Measurements from ENCODE around the gene PANK3.

PANK3 gene

DNA sequence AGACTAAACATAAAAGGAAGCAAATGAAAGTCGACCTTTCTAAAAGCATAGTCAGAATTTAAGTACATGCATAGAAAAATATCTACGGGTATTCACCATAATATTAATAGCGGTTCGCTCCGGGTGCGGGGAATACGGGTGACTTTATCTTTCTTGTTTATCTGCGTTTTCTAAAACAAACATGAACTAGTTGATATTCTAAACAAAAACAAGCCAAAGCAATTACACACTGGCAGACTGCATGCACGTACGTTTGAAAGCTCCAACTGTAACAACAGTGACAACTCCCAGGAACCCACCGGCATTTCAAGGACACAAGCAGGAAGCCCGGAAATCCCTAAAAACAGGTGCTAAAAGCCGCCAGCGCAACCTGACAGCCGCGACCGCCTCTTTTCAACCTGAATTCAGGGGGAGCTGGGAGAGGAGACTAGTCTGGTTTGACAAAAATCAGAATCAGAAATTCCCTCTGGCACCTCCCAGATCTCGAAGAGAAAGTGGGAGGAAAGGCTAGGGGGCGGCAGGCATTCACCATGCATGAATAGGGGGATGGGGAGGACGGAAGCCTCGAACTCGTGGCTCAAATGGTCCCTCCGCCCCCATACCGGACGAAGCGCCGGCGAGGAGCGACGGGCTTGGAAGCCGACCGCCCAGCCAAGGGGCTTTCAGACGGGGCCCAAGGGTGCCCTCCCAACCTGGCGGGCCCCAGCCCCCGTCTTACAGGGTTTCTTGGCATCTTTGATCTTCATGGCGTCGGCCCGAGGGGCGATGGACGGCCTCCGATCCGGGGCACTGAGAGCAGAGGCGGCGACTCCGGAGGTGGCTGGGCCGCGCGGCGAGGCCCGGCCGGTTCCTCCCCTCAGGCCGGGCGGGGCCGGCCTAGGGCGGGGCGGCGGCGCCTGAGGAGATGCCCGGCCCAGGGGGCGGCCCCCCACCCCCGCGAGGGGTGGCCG, at the start of gene PANK3:
PANK3 (minus strand) TSS at position 831 of the 950 bp plus-strand sequence; CDS start at position 746, 85 bp downstream.
- DNase-seq = peak; percentile 80
- in situ Hi-C loops (cut with MboI; ENCODE audit: low pct_unique_long_range_greater_than_20kb, low sequenced_read_pairs) = no loop called here

DNA sequence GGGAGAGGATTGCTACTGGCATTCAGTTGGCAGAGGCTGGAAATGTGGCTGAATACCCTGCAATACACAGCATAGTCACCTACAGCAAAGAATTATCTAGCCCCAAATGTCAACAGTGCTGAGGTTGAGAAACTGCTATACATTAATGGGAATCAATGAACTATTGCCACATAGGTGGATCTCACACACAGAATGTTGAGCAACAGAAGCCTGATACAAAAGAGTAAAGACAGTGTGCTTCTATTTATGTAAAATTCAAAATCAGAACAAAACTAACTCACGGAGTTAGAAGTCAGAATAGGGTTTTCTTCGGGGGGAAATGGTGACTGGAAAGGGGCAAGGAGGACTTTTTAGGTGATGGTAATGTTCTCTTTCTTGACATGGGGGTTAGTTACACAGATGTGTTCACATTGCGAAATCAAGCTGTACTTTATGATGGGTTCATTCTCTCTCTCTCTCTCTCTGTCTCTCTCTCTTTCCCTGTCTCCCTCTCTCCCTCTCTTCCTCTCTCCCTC, 45.7 kb upstream of the PANK3 start:
- in situ Hi-C loops (cut with MboI; ENCODE audit: low pct_unique_long_range_greater_than_20kb, low sequenced_read_pairs) = no loop called here
- no peak for DNase-seq

DNA sequence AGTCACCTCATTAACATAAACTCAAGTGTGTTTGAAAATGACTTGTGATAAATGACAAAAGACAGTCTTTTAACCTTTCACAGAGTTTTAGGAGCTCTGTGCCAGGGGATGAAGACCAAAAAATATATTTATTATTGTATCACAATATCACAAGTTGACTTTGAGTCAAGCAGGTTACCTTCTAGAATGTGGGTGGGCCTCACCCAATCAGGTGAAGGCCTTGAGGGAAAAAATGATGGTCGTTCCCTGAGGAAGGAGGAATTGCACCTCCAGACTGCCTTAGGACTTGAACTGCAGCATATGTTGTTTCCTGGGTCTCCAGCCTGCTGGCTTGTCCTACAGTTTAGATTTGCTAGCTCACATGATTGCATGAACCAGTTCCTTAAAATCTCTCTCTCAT, 41.6 kb upstream of the PANK3 start:
- DNase-seq = no peak
- in situ Hi-C loops (cut with MboI; ENCODE audit: low pct_unique_long_range_greater_than_20kb, low sequenced_read_pairs) = no loop called here

DNA sequence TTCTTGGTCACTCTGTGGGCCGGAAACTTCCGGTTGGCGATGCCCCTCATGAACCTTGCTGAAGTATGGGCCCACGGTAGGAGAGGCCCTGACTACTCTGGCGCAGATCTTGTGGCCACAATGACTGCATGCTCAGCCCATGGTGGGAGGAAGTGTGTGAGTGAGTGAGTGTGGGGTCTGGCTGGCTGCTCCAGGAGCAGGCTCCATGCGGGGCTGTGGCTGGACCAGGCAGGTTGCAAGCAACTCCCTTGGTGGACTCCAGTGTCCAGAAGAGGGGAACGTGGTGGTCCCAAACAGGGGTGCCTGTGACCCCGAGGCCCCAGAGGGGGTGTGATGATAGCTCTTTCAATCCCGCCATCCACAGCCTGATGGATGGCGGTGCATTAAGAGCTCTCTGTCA, 35.5 kb upstream of the PANK3 start:
- in situ Hi-C loops (cut with MboI; ENCODE audit: low pct_unique_long_range_greater_than_20kb, low sequenced_read_pairs) = no loop called here
- DNase-seq = no peak

DNA sequence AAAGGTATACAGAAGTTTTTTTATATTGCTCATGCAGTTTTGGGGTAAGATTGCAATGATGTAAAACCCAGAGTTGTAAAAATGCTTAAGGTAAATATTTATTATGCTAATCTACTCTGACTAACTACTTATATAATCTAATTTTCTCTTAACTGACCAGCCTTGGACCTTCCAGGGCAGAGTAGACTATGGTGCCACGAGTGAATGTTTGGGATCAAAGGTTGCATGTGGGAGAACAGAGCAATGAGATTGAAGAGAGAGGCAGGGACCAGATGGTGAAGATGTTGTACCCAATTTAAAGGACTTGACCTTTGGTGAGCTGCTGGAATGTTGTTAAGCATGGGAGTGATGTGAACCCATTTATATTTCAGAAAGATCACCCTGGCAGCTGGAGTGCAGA, 34.8 kb upstream of the PANK3 start:
- in situ Hi-C loops (cut with MboI; ENCODE audit: low pct_unique_long_range_greater_than_20kb, low sequenced_read_pairs) = no loop called here

DNA sequence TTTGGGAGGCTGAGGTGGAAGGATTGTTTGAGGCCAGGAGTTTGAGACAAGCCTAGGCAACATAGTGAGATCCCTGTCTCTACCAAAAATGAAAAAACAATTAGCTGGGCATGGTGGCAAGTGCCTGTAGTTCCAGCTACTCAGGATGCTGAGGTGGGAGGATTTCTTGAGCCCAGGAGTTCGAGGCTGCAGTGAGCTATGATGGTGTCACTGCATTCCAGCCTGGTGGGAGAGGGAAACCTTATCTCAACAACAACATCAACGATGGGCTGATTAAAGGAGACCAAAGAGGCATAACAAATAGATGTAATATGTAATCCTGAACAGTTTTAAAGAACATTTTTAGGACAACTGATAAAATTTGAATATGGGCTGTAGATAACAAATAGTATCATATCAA, 34.2 kb upstream of the PANK3 start:
- in situ Hi-C loops (cut with MboI; ENCODE audit: low pct_unique_long_range_greater_than_20kb, low sequenced_read_pairs) = no loop called here
- DNase-seq = no peak

More for the DNA sequence above, 34.8 kb upstream of the PANK3 start:
- DNase-seq = no peak

DNA sequence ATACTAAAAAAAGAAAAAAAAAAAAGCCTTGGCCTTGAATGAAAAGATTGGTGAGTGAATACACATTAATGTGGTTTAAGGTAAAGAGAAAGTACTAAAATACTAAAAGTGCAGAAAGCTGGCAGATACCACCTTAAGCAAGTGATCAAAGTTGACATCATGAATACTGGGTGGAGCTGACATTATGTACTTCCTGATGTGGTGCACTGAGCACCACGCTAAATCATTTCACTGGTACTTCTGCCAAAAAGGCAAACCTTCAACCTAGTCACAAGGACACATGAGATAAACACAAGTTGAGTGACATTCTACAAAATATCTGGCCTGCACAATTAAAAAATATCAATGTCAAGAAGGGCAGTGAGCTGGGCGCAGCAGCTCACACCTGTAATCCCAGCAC, 33.8 kb upstream of the PANK3 start:
- no peak for DNase-seq
- in situ Hi-C loops (cut with MboI; ENCODE audit: low pct_unique_long_range_greater_than_20kb, low sequenced_read_pairs) = no loop called here

DNA sequence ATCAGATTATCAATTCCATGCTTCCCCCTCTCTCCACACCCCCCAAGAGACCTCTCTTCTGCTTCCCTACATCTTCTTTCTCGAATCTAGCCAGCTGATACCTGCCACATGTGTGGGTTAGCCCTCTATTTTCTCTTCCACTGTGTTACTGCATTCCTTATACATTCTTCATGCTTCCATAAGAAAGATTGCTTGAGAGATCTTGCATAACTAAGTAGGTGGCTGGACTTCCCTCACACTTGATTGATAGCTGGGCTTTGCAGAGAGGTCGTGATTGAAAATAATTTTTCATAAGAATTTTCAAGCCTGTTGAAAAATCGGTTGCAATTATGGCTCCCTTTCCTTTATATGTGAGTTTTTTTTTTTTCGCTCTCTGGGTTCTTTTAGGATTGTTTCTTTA, 33.0 kb upstream of the PANK3 start:
- no peak for DNase-seq
- in situ Hi-C loops (cut with MboI; ENCODE audit: low pct_unique_long_range_greater_than_20kb, low sequenced_read_pairs) = no loop called here

DNA sequence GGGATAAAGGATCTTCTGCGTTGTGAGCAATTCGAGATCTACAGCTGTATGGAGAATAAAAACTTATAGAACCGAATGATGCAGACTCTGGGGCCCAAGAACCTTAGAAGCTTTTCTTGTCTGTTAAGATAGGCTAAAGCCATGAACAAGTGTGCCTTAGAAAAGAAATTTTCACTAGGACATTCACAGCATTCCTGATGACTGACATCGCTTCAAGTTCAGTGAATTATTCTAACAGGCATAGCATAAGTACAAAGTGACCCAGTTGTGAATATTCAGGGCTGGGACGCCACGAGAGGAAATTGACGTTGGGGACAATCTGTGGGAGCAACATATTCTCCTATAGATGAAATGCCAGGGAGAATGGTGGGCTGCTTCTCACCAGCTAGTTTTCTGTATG, 32.0 kb upstream of the PANK3 start:
- no peak for DNase-seq
- in situ Hi-C loops (cut with MboI; ENCODE audit: low pct_unique_long_range_greater_than_20kb, low sequenced_read_pairs) = no loop called here

DNA sequence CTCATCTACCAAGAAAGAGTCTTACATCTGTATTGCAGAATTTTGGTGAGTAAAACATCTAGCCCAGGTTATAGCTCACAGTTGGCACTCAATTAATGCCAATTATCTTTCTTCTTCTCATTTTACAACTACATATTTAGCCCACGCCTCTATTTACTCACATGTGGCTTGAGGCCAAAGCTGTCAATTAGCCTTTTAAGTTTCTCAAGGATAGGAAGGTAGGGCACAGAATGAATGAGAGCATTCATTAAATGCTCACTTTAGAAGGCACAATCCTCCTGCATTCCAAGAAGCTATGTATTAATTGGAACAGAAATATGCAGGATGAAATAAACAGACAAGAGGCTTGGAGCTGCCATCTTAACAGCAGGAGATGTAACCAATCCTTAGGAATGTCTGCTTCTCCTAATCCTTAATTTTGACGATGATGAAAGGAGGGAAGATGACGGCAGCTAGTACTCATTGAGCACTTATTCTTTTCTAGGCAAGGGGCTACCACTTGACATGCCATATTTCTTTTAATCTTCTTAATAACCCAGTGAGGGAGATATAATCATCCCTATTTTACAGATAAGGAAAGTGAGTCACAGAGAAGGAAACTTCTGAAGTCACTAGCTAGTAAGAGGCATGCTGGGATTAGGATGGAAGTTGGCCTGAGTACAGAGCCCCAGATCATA, 30.8 kb upstream of the PANK3 start:
- in situ Hi-C loops (cut with MboI; ENCODE audit: low pct_unique_long_range_greater_than_20kb, low sequenced_read_pairs) = no loop called here
- DNase-seq = no peak

DNA sequence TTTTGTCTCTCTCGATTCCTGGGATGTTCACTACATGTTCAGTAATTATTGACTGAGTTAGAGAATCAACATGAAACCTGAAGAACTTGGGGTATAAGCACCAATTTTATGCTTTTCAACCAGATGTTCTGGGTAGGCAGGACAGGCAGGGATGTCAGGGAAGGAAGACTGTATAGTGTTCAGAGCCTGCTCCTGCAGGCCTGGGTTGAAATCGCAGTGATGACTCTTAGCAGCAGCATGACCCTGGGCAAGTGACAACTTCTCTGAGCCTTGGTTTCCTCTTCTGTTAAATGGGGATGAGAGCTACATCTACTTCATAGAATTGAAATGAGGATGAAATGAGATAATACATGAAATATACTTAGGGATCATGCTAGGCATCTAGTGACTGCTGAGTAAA, 29.7 kb upstream of the PANK3 start:
- no peak for DNase-seq
- in situ Hi-C loops (cut with MboI; ENCODE audit: low pct_unique_long_range_greater_than_20kb, low sequenced_read_pairs) = no loop called here

DNA sequence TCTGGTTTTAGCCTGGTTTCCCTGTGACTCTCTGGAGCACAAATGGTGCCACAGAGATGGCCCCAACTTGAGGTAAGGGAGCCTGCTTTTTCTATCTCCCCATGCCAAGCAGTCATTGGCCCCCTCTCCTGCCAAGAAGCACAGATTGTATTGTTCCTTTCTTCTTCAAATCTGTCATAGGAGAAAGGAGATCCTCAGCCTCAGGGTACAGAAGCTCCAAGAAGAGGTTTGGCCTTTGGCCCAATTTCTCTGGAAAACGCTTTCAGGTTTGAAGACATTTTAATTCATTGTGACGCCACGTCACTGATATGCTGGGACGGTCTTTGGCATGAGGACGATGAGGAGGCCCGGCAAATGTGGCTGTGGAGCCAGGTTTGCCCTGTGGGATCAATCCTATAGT, 29.2 kb upstream of the PANK3 start:
- in situ Hi-C loops (cut with MboI; ENCODE audit: low pct_unique_long_range_greater_than_20kb, low sequenced_read_pairs) = no loop called here
- no peak for DNase-seq

DNA sequence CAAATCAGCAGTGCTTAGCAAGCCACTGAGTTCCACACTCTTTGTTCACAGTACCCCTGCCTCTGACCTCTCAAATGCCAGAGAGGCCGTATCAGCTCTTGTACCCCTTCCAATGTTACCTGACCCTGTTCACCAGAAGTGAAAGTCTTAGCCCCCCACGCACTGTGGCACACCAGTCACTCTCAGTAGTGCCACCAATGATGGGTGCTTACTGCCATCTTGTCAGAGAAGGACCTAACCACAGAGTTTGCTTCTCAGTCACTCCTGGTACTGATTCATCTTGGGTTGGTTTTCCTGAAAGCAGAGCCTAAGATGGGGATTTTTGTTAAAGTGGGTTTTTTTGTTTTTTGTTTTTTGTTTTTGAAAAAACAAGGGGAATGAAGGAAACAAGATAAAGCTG, 28.8 kb upstream of the PANK3 start:
- in situ Hi-C loops (cut with MboI; ENCODE audit: low pct_unique_long_range_greater_than_20kb, low sequenced_read_pairs) = no loop called here
- no peak for DNase-seq

DNA sequence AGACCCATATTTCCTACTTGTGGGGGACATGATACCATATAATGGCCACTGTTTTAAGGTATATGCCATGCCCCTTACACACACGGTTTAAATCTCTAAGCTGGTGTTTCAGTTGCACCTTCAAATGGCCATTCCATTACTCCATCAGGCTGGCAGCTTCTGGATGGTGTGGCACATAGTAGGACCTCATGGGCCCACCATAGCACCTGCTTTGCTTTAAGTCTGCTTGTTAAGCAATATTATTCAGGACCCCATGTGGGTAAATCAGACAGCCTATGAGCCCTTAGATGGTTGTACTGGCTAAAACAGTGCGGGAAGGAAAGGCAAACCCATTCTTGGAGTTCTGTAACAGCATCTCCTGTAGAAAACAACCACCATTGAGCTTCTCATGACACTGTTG, 27.4 kb upstream of the PANK3 start:
- in situ Hi-C loops (cut with MboI; ENCODE audit: low pct_unique_long_range_greater_than_20kb, low sequenced_read_pairs) = no loop called here
- DNase-seq = no peak

DNA sequence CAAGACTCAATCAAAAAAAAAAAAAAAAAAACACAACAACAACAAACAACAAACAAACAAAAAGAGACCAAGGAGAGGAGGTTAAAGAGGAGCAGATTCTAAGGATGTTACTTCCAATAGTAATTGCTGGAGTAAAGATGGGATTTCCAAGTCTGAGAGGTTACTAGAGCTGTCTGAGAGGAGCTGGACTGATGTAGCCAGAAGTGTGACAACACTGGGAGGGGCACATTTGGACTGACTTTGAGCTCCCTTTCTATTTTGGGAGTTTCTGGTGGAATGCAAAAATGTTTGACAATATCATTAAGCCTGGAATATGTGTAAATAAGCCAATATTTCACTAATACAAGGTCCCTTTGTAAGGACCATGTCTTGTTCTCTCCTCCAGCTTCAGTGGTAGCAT, 25.3 kb upstream of the PANK3 start:
- in situ Hi-C loops (cut with MboI; ENCODE audit: low pct_unique_long_range_greater_than_20kb, low sequenced_read_pairs) = no loop called here
- DNase-seq = no peak

DNA sequence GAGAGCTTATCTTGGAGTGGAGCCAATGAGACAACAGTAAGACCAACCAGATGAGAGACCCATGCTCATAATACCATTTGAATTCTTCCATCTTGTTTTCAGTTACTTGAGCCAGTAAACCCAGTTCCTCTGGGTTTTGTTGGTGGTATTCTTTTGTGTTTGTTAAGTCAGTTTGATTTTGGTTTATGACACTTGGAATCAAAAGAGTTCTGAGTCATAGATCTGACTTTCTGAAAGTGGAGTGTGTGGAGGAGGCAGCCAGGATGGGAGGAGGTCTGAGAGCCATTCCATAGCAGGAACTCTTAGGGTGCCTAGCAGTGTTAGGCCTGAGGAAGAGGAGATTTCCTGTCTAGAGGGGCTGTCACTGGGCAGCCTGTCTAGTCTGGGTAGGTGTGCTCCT, 24.6 kb upstream of the PANK3 start:
- in situ Hi-C loops (cut with MboI; ENCODE audit: low pct_unique_long_range_greater_than_20kb, low sequenced_read_pairs) = no loop called here

DNA sequence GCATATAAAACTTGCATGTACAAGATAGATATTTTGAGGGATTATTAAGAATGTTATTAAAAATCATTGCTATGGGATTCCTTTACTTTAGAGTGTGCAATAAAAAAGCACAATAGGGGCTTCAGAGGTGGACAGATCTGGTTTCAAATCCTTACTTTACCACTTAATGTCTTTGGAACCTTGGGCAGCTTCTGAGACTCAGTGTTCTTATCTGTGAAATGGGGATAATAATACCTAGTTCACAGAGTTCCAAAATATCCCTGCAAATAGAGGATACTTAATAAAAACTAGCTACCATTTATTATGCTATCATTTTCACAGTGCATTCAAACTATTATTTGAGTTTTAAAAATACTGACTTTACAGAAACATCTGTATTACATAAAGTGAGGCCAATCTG, 23.3 kb upstream of the PANK3 start:
- DNase-seq = no peak
- in situ Hi-C loops (cut with MboI; ENCODE audit: low pct_unique_long_range_greater_than_20kb, low sequenced_read_pairs) = no loop called here

More for the DNA sequence above, 24.6 kb upstream of the PANK3 start:
- no peak for DNase-seq

DNA sequence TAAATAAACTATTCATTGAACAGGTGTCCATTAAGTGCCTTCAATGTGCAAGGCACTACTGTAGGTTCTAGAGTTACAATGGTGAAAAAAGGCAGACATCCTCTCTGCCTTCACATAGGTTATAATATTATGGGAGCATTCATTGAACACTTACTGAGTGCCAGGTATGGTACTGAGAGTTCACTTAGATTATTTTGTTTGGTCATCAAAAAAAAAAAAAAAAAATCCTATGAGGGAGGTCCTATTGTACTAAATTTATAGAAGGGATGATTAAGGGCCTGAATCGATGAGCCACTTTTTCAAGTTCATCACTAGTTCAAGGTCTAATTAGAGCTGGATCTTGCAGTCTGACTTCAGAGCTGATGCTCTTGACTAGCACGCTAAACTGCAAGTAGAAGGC, 22.8 kb upstream of the PANK3 start:
- DNase-seq = no peak
- in situ Hi-C loops (cut with MboI; ENCODE audit: low pct_unique_long_range_greater_than_20kb, low sequenced_read_pairs) = no loop called here

DNA sequence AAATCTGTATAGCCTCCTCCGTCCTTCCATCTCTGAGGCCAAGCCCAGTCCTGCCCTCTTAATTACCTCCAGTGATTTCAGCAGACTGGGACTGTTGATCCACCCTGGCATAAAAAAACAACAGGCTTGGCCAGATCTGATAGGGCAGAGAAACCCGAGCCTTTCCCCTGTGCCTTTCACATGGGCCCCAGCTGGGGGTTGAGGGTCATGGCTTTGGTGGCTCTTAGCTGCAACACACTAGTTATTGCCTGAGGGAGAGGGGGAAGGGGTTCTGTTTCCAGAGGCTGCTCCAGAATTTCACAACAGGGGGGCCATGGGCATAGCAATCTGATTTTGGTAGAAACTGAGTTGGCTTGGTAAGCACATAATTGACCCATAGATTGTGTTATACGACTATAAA, 21.2 kb upstream of the PANK3 start:
- DNase-seq = no peak
- in situ Hi-C loops (cut with MboI; ENCODE audit: low pct_unique_long_range_greater_than_20kb, low sequenced_read_pairs) = no loop called here

DNA sequence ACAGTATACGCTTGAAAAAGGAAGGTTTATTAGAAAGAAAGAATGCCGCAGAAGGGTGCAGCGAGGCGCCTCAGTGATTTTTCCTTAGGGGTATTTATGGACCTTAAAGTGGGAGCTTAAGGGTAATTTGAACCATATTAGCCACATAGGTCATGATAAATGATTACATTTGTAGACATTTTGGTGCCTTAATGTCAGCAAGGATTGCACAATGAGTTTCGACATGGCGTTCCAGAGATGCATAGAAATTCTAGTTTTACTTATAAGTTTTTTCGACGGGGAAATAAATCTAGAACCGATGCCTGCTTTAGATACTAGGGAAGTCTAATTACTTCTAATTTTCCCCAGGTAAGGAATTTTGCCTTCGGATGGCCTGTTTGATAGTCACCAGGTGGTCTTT, 20.7 kb upstream of the PANK3 start:
- in situ Hi-C loops (cut with MboI; ENCODE audit: low pct_unique_long_range_greater_than_20kb, low sequenced_read_pairs) = no loop called here

More for the DNA sequence above, 20.7 kb upstream of the PANK3 start:
- no peak for DNase-seq
